LoVo (cell line): Measurements from ENCODE around the gene SPIRE1.

Experiments used
- DNase-seq: peaks from one replicate; pipeline ENCODE4 v3.0.0-alpha.2; 2016; ENCODE audit warnings: low spot score

The SPIRE1 gene

GRCh38 chr18:12657684-12658425 lies at the start of gene SPIRE1:
Gene SPIRE1, minus strand, starts transcription at chr18:12658107. Its CDS starts 241 bp downstream, at chr18:12657866.
- peak; percentile 75 for DNase-seq

- DNase-seq, result no peak
Observed at GRCh38 chr18:12703664-12704063, 45.8 kb upstream of the SPIRE1 start.

DNA sequence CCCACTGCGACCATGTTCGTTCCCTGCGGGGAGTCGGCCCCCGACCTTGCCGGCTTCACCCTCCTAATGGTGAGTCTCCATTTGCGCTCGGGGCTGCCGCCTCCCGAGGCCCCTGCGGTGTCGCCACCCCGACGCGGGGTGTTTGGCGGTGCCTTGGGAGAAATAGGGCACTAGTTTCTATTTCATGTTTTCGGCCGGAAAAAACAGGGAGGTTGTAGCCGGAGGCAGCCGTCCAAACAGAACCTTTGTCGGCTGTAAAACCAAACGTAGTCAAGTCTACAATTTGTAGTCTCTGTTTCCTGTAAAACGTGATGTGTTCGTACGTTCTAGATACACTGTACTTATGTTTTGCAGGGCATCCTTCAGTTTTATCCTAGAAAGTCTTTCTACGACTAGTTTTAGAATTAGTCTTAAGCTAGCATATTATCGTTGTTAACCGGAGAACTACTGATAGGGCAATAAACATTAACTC lies 45.2 kb upstream of the SPIRE1 start:
- DNase-seq, result no peak

- peak; percentile 78 for DNase-seq
Observed at GRCh38 chr18:12702221-12703095, 44.6 kb upstream of the SPIRE1 start, which contains the start of the genes CEP76 and PSMG2. Gene CEP76, minus strand, starts transcription at chr18:12702723. Its CDS starts 175 bp downstream, at chr18:12702548. Gene PSMG2, plus strand, starts transcription at chr18:12703042. Its CDS starts 66 bp downstream, at chr18:12703108.

DNA sequence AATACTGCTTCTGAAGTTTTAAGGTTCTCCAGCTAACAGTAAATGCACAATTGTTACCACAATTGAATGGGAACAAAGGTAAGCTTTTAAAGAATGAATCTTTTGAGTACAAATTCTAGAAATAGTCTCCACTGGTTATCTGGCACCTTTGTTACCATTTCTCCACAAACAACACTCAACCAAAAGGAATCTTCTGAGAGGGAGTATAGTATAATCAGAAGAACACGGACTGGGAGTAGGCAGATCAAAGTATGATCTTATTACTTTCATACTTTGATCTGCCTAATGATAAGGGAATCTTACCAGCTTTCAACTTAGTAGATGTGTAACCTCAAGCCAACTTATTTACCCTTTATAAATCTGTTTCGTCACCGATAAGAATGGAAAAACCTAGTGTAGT lies 43.3 kb upstream of the SPIRE1 start:
- peak; percentile 12 for DNase-seq

DNA sequence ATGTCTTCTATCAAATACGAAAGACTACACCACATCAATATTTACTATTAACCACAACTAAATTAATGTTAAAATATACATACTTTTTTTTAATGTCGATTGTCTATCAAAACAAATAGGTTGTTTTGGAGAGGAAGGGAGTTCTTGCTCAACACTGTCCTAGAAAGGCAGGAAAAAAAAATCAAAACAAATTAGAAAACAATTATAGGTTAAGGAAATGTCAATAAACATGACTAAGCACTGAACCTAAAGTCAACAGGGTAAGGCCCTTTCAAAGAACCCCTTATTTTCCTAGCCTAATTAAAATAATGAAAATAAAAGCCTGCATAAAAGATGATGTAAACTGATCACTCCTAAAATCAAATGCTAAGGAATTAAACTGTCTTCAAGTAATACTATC lies 41.8 kb upstream of the SPIRE1 start:
- no peak for DNase-seq

DNA sequence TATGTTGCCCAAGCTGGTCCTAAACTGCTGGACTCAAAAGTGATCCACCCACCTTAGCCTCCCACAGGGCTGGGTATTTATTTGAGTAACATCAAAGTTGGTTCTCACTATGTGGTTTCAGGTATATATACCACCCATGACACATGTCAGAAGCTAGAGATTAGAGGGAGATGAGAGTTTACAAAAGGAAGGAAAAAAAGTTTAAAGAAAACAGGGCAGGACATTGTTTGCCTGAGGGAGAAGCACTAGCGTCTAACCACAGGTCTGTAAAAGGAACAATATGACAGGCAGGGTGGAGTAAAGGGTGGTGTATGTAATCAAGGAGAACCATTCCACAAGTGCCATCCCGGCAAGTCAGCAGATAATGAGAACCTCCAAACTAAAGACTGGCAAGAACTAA lies 36.1 kb upstream of the SPIRE1 start:
- DNase-seq, result peak; percentile 57

- no peak for DNase-seq
Observed at GRCh38 chr18:12692206-12692605, 34.3 kb upstream of the SPIRE1 start.

- no peak for DNase-seq
Observed at GRCh38 chr18:12689256-12689850, 31.4 kb upstream of the SPIRE1 start.

DNA sequence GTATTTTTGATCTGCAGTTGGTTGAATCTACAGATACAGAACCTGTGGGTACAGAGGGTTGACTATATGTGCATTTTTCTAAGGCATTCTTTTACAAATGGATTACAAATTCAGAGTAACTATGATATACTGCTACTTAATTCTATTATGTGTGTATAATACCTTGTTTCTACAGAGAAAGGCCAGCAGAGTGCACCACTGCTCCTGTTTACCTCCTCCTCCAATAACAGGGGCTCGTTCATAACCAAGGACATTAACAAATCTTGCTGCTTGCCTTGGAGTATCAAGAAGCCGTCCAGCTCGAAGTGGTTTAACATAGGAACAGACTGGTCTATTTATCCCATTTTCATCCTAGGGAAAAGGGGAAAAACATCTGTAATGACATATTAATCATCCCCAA lies 28.2 kb upstream of the SPIRE1 start:
- DNase-seq, result no peak

DNA sequence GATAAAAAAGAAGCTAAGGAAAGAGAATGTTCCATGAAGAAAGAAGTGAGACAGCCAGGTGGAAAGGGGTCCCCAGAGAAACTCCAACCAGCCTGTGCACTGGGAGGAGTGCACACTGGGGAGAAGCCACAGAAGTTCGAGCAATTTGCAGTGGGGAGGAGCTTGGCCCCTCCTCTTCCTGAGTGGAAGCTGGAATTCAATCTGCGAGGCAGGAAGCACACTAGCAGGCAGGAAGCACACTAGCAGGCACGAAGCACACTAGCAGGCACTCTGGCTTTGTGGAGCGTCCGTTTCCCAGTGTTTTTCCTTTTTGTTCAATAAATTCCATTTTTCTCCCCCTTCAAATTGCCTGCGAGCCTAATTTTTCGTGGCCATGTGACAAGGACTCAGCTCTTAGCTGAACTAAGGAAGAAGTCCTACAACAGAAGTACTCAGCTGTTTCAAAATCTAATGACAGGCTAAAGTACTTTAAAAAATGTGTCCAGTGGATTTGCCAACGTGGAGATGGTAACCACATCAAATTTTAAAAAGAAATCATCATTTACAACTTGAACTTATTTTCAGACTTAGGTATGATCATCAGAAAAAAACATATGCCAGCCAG lies 21.4 kb upstream of the SPIRE1 start:
- DNase-seq, result no peak

- DNase-seq, result no peak
Observed at GRCh38 chr18:12668041-12668440, 10.1 kb upstream of the SPIRE1 start.

DNA sequence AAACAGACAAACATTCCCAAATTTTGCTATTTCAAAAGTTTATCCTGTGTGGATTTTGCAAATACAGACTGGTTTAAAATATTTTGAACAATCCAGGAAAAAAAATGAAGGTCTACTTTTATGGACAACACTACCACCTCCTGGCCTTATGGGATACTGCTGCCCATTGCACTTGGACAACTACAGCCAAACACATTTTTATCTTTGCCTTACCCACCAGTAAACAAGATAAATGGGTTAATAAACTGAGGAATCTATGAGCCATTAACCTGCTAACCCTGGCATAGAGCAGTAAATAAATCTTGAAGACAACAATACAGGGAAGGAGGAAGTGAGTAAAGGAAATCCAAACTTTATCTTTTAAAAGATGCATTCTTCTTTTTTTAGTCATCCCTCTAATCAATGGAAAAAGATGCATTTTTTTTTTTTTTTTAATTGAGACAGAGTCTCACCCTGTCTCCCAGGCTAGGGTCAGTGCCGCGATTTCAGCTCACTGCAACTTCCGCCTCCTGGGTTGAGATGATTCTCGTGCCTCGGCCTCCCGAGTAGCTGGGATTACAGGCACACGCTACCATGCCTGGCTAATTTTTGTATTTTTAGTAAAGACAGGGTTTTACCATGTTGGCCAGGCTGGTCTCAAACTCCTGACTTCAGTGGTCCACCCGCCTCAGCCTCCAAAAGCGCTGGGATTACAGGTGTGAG lies 2.1 kb upstream of the SPIRE1 start:
- peak; percentile 78 for DNase-seq

- peak; percentile 28 for DNase-seq
Observed at GRCh38 chr18:12658426-12659138, 675 bp upstream of the SPIRE1 start.

DNA sequence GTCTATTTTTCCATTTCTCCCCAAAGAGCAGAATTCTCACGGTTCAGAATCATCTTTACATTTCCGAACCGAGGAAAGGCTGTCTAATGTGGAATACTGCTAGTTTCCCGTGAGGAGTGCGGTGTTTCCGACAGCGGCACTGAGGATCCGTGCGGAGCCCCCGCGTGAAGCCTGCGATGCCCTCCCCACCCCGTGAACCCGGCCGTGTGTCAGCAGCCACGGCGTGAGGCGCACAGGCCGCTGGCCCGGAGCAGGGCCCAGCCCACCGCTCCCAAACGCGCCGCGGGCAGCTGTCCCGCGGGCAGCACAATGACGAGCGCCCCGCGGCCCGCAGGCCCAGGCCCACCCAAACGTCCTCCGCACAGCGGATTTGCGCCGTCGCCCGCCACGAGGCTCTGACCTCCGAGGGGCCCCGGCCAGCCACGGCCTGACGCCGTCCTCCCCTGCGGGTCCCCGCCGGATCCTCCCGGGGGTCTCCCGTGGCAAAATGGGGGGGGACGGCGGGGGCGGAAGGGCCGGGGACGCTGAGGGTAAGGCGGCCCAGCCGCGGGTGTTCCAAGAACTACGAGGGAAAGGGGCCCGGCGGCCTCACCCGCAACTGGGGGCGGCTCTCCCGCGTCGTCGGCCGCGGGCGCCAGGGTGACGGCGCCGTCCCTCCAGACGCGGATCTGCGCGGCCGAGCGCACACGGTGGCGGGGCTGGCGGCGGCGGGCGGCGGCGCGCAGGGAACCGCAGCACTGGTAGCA lies 796 bp downstream of the SPIRE1 start:
- DNase-seq, result peak; percentile 36

DNA sequence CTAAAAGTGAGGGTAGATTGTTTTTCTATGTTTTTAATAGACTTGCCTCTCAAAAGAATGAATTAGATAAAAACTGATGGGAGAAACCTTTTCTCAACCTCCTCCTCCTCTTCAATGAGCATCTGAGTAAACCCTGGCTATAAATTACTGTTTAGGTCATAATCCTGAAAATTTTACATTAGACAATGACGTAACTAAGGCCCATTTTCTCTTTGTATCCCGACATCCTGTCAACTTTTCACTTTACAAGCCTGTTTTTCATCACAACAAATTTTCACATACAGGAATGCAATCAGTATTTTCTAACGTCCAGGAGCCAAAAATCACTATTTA lies 1.3 kb downstream of the SPIRE1 start:
- DNase-seq, result no peak

DNA sequence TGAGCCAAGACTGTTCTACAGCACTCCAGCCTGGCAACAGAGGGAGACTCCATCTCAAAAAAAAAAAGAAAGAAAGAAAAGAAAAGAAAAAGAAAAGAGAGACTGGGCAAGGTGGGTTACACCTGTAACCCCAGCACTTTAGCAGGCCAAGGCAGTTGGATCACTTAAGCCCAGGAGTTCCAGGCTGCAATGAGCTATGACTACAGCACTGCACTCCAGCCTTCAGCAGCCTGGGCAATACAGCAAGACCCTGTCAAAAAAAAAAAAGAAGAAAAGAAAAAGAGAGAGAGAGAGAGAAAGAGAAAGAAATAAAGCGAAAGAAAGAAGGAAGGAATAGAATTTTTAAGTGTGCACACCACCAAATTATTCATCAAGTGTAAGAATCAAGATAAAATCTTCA lies 2.9 kb downstream of the SPIRE1 start:
- no peak for DNase-seq

- no peak for DNase-seq
Observed at GRCh38 chr18:12652861-12653401, 5.0 kb downstream of the SPIRE1 start.

DNA sequence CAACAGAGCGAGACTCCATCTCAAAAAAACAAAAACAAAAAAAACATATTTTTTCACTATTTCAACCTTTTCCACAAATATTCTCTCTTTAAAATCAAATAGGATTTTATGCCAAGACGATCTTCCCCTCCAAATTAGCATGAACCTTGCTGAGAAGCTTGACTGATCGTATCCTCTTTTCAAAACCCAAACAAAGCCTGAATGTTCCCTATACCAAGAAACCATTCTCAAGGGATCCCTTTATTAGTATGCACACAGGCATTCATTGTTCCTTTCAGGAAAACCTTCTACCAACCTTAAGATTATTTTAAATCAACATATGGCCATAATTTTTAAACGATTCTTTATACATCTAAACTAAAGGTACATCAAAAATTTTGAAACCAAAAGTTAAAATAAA lies 6.3 kb downstream of the SPIRE1 start:
- DNase-seq, result no peak

DNA sequence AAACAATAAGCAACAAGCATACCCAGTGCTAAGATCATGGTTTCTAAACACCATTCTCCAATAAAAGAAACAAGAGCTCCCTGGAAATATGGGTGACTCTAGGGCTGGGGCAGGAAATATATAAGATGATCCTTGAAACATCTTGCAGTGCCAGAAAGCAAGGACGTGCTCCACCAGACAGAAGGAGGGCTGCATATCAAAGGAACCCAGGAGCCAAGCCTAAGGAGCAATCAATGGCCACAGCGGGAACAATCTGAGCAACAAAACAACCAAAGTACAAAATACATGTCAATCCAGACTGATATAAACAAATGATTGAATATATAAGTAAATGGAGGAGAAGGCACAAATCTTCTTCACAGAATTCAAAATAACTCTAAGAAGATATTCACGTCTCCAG lies 10.1 kb downstream of the SPIRE1 start:
- DNase-seq, result no peak
